Measurements from ENCODE around the gene AOC1.

DNA sequence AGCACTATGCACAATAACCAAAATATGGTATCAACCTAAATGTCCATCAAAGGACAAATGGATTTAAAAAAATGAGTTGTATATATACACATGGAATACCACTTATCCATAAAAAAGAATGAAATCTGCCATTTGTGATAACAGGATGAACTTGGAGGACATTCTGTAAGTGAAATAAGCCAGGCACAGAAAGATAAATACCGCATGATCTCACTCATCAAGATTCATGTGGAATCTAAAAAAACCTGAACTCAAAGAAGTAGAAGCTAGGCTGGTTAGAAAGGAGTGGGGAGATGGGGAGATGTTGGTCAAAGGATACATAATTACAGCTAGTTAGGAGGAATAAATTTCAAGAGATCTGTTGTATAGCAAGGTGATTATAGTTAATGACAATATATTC, 17.3 kb upstream of the AOC1 start:
- TF ChIP-seq, protein P1, sequence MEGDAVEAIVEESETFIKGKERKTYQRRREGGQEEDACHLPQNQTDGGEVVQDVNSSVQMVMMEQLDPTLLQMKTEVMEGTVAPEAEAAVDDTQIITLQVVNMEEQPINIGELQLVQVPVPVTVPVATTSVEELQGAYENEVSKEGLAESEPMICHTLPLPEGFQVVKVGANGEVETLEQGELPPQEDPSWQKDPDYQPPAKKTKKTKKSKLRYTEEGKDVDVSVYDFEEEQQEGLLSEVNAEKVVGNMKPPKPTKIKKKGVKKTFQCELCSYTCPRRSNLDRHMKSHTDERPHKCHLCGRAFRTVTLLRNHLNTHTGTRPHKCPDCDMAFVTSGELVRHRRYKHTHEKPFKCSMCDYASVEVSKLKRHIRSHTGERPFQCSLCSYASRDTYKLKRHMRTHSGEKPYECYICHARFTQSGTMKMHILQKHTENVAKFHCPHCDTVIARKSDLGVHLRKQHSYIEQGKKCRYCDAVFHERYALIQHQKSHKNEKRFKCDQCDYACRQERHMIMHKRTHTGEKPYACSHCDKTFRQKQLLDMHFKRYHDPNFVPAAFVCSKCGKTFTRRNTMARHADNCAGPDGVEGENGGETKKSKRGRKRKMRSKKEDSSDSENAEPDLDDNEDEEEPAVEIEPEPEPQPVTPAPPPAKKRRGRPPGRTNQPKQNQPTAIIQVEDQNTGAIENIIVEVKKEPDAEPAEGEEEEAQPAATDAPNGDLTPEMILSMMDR (conservative IDR thresholded peaks at IDR 0.05; ENCODE audit: low read length) = no peak
- TF ChIP-seq EZH2phosphoT487 (IDR thresholded peaks at IDR 0.05; ENCODE audit: borderline replicate concordance) = no peak
